Activated CD4-positive, alpha-beta T cell treated with anti-CD3 and anti-CD28 coated beads, Interleukin-2, amount 10 ng/mL, durations not matched to agents 7 days and 5 days (primary cell): Measurements from ENCODE around the gene VWF. TPM values are rescaled to one million over a fixed set of nuclear protein-coding genes. Genes with fewer than 3 reads are reported as not detected.

ENCODE experiments used
- CTCF ChIA-PET: fragments of 350-600 bp; sonication (Branson Sonifier 250); formaldehyde crosslinking; loops from one replicate; lab custom pipeline; 2021; ENCODE audit warnings: antibody characterized with exemption; lab: Charles Lee
- POLR2A ChIA-PET: fragments of 350-600 bp; sonication (Branson Sonifier 250); formaldehyde crosslinking; loops from one replicate; lab custom pipeline; 2021; ENCODE audit warnings: antibody characterized with exemption; lab: Charles Lee
- DNase-seq: peaks from one replicate; pipeline ENCODE4 v3.0.0-alpha.2; 2020
- H3K27ac Mint-ChIP-seq: one replicate; pipeline ENCODE4 v1.8.0; 2021; ENCODE audit warnings: mild to moderate bottlenecking, moderate library complexity, mixed read lengths
- H3K27me3 Mint-ChIP-seq: one replicate; pipeline ENCODE4 v1.8.0; 2021; ENCODE audit warnings: mixed read lengths
- H3K36me3 Mint-ChIP-seq: one replicate; pipeline ENCODE4 v1.8.0; 2021; ENCODE audit warnings: low read depth, mixed read lengths
- H3K4me1 Mint-ChIP-seq: one replicate; pipeline ENCODE4 v1.8.0; 2021; ENCODE audit warnings: mixed read lengths
- H3K4me3 Mint-ChIP-seq: one replicate; pipeline ENCODE4 v1.8.0; 2021; ENCODE audit warnings: mild to moderate bottlenecking, moderate library complexity, mixed read lengths
- H3K9me3 Mint-ChIP-seq: one replicate; pipeline ENCODE4 v1.8.0; 2021; ENCODE audit warnings: mixed read lengths
- total RNA-seq, 2 experiments: library from RNA; stranded (reverse); gene quantifications; one replicate each; pipeline ENCODE4 v1.2.3, GENCODE V29; 2021

Gene VWF
- total RNA-seq, 2 experiments from 2014 or later = not detected

DNA sequence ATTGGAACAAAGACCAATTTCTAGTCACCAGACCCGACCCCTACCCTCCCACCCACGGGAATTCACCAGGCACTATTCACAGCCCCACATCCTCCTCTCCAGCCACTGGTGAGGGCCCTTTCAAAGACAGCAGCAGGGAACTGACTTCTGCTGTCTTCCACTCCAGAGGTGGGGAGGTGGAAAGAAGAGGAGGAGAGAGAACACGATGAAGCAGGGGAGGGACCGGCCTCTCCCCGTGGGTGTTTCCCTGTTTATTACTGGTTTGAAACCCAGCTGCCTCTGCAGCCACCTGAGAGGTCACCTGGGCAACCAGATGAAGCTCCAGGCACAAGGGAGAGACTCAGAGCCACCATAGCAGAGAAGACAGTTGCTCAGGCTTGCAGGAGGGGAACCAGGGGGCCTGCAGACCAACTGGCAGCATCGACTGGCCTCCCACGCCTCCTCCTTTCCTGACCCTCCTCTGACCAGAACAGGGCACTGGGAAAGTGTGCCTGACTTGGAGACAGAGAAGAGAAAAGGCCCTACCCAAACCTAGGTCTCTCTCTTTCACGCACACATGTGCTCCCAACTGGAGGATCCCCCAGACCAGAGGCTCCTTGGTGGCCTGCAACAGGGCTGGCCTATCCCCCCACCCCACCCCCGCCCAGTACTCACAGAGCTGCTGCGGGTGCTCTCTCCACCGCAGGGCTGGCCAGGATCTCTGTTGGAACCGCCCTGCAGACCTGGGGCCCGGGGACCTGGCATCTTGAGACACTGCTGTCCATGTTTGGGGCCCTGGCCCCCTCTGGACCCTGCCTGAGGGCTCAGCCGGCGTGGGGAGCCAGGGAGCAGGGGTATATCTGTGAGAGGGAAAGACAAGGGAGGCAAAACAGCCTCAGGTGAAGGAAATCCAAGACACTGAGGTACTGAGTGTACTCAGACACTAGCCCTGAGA, 202.2 kb downstream of the VWF start:
- Mint-ChIP-seq H3K27ac (no peak overlapping the region), H3K4me3 (no peak overlapping the region), H3K36me3 (no peaks in the 10 kb centered on the region), H3K9me3 (no peaks in the 10 kb centered on the region), H3K4me1 (no peaks in the 10 kb centered on the region), H3K27me3 (no peaks in the 10 kb centered on the region)
- ChIA-PET CTCF (no interaction called here), POLR2A (no interaction called here)
- DNase-seq = no peak

DNA sequence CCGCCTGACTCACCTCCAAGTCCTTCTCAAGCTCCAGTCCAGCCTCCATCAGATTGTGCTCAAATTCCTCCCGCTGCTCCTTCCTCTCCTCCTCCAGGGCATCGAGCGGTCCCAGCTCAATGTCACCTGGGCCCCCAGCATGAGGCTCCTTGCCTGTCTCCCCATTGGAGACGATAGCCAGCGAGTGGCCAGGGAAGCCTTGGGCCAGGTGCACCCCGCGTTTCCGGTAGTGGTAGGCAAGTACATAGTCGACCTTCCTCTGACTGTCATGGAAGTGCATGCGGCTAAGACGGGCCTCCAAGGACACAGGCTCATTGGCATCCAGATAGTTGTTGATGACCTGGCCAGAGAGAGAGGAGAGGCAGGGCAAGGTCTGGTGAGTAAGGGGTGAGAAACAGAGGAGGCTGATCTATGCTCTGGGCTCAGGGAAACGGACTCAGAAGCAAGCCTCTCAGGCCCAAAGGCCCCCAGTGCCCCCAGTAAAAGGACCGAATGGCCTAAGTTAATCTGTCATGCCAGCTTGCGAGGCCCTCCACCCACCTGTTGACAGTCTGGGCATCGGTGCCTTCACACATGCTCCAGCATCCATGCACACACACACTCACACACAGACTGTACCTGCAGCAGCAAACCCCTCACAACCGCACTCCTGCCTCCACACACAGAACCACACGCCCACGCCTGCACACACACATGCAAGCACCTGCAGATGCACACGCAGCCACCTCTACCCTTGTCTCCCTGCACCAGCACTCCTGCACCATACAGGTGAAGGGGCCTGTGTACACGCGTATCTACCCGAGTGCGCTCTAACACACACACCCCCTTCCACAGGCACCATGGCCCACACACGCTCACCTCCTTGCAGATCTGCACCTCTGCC, 203.2 kb downstream of the VWF start:
- Mint-ChIP-seq H3K27me3 (no peaks in the 10 kb centered on the region), H3K9me3 (no peaks in the 10 kb centered on the region), H3K4me3 (no peak overlapping the region), H3K27ac (no peak overlapping the region), H3K4me1 (no peaks in the 10 kb centered on the region), H3K36me3 (no peaks in the 10 kb centered on the region)
- POLR2A ChIA-PET = no interaction called here
- DNase-seq = no peak
- CTCF ChIA-PET = no interaction called here

DNA sequence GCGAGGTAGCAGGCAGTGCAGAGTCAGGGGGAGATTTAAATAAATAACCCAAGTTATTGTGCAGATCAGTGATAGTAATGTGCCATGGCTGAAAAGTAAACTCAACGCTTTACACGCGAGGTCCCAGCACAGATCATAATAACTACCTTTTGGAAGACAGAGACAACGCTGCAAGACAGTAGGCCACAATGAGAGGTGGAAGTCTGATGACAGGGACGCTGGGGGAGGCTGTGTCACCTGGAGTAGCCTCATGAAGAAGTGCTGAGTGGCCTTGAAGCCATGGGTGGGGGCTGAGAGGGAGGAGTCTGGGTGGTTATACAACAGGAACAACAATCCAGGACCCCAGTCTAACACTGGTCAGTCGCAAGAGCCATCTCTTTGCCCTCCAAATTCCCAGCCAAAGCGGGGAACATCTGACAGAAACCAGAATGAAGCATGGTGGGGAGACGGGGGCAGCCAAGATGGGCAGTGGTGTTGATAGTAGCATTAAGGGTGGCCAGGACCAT, 207.6 kb downstream of the VWF start:
- Mint-ChIP-seq H3K27ac (no peak overlapping the region), H3K27me3 (no peaks in the 10 kb centered on the region), H3K9me3 (no peaks in the 10 kb centered on the region), H3K4me1 (no peaks in the 10 kb centered on the region), H3K4me3 (no peak overlapping the region), H3K36me3 (no peaks in the 10 kb centered on the region)
- ChIA-PET POLR2A (no interaction called here), CTCF (no interaction called here)
- no peak for DNase-seq

DNA sequence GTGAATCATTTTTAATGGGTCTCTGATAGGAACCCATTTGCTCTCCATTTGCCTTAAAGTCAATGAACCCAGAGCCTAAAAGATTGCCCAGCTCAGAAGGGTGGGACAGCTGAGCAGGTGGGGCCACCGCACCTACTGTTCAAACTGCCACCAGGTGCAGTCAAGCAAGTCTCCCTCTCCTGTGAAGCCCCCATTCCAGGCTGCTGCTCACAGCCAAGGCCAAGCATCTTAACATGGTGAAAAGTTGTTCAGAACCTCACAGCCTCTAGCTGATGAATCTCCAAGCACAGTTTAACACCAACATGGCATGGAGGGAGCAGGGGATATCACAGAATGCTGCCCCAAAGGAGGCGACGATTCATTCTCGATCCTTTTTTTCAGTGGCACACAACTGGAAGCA, 209.0 kb downstream of the VWF start:
- H3K36me3 Mint-ChIP-seq = no peaks in the 10 kb centered on the region
- ChIA-PET POLR2A (no interaction called here), CTCF (interaction anchor here (0.9 kb wide), 1 partner anchor 41 kb away, joined by 3 read pairs; no protein-coding TSS in a partner anchor)
- no peak overlapping the region for H3K4me3 Mint-ChIP-seq
- no peaks in the 10 kb centered on the region for H3K9me3 Mint-ChIP-seq
- H3K27ac Mint-ChIP-seq = no peak overlapping the region
- DNase-seq = no peak
- H3K27me3 Mint-ChIP-seq = peaks cover 4% of the 10 kb centered on the region
- no peaks in the 10 kb centered on the region for H3K4me1 Mint-ChIP-seq

DNA sequence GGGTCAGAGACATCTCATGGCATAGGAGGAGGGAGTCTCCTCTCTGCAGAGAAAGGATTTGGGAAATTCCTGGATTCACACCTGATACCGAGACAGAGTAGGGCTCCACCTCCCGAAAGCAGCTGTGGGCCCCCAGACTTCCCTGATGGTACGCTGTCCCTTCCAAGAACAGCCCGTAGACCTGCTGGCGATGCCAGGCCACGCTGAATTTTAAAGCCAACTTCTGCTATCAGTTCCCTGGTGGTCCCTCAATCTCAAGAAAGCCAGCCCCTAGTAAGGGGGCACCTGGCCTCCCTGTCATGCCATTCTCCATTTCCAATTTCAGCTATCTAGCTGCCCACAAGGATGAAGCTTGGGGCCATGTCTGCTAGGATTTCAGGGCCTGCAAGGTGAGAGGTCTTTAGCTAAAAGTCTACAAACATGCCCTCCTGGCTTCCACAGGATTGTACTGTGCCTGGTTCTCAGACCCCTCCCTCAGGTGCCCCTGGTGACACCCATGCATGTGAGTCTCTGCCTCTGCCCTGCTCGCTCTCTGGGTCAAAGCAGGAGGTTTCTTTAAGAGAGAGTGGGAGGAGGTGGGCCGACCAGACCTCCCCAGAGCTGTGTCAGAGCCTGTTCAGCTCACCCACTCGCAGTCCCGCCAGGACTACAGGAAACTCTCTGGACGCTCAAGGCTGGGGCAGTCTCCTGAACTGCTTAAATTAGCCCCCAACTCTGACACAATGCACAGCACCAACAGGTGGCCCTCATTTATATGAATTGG, 209.9 kb downstream of the VWF start:
- Mint-ChIP-seq H3K9me3 (no peaks in the 10 kb centered on the region), H3K27ac (no peak overlapping the region), H3K4me3 (no peak overlapping the region), H3K27me3 (peaks cover 6% of the 10 kb centered on the region), H3K4me1 (no peaks in the 10 kb centered on the region), H3K36me3 (no peaks in the 10 kb centered on the region)
- DNase-seq = no peak
- POLR2A ChIA-PET = no interaction called here
- CTCF ChIA-PET = no interaction called here

DNA sequence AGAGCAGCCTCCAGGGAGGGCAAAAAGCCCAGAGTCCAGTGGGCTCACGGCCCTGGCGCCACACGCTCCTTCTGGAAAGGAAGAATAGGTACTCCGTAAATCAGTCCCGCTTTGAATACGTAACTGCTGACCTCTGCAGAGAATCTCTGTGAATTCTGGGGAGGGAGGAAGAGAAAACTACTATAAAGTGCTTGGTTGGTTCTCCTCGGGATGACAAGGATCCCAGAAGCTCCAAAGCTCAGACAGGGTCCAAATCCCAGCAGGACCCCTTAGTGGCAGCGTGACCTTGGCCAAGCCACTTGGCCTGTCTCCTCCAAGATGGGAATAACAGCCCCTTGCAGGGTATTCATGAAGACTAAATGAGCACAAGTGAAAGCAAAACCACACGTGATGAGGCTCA, 211.1 kb downstream of the VWF start:
- Mint-ChIP-seq H3K9me3 (no peaks in the 10 kb centered on the region), H3K27me3 (peaks cover 6% of the 10 kb centered on the region), H3K4me1 (no peaks in the 10 kb centered on the region), H3K4me3 (no peak overlapping the region), H3K27ac (no peak overlapping the region), H3K36me3 (no peaks in the 10 kb centered on the region)
- no peak for DNase-seq
- ChIA-PET POLR2A (no interaction called here), CTCF (no interaction called here)

DNA sequence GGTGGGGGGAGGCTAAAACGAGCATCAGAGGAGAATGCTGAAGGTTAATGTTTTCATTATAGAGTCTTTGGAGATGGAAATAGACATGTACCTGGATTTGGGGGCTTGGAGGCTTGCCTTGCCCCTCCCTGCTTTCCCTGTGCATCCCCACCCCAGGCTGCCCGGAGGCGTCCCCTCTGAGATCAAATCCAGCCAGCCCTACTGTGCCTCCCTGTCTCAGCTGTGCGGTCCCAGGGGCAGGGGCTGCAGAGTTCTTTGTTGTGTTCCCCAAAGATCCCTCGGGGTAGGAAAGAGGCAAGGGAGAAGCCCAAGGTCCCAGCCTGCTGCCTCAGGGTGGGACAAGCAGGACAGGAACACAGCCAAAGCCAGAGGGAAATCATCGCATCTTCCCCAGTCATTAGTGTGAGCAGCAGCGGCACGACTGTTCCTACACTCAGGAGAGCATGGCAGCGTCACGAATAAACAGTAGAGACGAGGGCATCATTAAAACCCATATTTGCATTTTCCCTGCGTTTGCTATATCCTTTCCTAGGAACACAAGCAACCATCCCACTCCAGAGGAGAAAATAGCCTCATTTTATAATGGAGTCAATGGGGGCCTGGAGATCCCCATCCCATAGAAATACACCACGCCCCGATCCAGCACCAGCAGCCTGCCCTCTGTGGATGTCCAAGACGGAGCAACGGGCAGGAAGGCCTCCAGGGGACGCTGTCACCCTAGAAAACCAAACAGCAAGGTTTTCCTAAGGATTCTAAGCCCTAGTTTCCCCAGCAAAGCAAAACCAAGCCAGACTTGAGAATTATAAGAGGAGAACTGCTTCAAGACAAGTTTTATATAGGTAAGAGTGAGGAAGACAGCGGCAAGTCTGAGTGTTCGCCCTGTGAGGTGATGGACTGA, 211.8 kb downstream of the VWF start:
- Mint-ChIP-seq H3K9me3 (no peaks in the 10 kb centered on the region), H3K27me3 (peaks cover 9% of the 10 kb centered on the region), H3K4me3 (no peak overlapping the region), H3K36me3 (no peaks in the 10 kb centered on the region), H3K4me1 (no peaks in the 10 kb centered on the region), H3K27ac (no peak overlapping the region)
- no peak for DNase-seq
- POLR2A ChIA-PET = no interaction called here
- CTCF ChIA-PET = no interaction called here

DNA sequence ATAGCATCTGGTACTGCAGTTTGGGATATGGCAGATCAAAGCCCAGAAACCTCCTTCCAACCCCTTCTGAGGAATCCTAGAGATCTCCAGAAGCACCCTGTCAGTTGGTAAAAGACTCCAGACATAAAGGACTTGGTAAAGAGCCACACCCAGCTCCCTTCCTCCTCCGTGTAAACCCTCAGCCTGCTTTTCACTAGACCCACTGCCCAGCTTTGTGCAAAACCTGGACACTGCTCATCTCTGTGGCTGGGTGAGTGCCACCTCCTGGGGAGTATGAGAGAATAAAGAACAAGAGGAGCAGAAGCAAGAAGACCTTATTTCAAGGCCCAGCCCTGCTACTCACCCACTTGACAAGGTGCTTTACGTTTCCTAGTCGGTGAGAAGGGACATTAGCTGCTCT, 212.5 kb downstream of the VWF start:
- DNase-seq = no peak
- Mint-ChIP-seq H3K4me3 (no peak overlapping the region), H3K27me3 (peaks cover 9% of the 10 kb centered on the region), H3K4me1 (no peaks in the 10 kb centered on the region), H3K27ac (no peak overlapping the region), H3K9me3 (no peaks in the 10 kb centered on the region), H3K36me3 (no peaks in the 10 kb centered on the region)
- CTCF ChIA-PET = no interaction called here
- POLR2A ChIA-PET = no interaction called here

DNA sequence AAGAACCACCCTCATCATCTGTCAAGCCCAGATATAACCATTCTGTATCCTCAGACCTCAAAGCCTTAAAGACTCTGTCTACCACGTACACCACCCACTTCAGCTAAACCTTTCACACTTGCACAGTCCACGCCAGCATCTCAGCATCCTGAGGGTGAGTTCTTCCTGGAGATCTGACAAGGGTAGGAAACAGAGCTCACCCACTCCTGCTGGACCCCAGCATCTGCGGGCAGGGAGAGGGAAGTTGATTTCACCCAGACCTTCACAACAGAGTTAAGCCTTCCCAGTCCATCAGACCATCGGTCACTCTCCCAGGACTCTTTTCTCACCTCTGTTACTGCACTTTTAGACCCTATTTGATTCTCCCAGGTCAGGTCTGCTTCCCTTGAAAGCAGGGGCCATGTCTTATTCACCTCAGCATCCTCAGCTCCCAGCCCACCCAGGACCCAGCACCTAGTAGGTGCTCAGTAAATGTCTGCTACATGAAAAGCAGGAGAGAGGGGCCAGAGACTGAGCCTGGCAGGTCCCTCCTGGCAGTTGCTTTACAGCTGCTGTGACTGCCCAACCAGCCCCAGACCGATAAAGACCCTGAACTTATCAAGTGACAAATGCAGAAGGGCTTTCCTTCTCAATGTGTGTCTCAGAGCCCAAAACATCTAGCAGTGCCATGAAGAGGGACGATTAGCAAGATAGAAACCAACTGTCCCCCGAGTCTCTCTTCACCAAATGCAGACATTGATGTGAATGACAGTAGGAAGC, 213.5 kb downstream of the VWF start:
- H3K4me3 Mint-ChIP-seq = no peak overlapping the region
- no peak for DNase-seq
- H3K27ac Mint-ChIP-seq = no peak overlapping the region
- POLR2A ChIA-PET = interaction anchor here (0.7 kb wide), 1 partner anchor 22 kb away, joined by 3 read pairs; no protein-coding TSS in a partner anchor
- H3K27me3 Mint-ChIP-seq = peaks cover 9% of the 10 kb centered on the region
- no peaks in the 10 kb centered on the region for H3K36me3 Mint-ChIP-seq
- CTCF ChIA-PET = no interaction called here
- no peaks in the 10 kb centered on the region for H3K4me1 Mint-ChIP-seq
- H3K9me3 Mint-ChIP-seq = no peaks in the 10 kb centered on the region

DNA sequence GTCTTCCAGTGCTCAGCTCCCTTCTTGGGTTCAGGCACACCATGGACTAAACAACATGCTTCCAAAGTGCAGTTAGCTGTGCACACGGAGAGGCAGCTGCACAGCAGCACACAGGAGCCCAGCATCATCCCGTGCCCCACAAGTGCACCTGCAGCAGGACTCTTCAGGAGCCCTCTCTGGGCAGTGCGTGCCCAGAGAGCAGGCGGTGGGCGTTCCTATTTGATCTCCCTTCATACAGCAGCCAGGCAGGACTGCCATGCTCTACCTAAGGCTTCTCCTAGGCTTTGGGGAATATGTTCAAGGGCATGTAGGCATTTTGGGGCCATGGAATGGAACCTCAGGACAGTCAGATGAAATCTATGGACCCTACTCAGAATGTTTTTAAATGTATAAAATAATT, 214.9 kb downstream of the VWF start:
- Mint-ChIP-seq H3K27ac (no peak overlapping the region), H3K9me3 (no peaks in the 10 kb centered on the region), H3K27me3 (peaks cover 9% of the 10 kb centered on the region), H3K36me3 (no peaks in the 10 kb centered on the region), H3K4me3 (no peak overlapping the region), H3K4me1 (no peaks in the 10 kb centered on the region)
- ChIA-PET CTCF (no interaction called here), POLR2A (no interaction called here)
- DNase-seq = no peak

DNA sequence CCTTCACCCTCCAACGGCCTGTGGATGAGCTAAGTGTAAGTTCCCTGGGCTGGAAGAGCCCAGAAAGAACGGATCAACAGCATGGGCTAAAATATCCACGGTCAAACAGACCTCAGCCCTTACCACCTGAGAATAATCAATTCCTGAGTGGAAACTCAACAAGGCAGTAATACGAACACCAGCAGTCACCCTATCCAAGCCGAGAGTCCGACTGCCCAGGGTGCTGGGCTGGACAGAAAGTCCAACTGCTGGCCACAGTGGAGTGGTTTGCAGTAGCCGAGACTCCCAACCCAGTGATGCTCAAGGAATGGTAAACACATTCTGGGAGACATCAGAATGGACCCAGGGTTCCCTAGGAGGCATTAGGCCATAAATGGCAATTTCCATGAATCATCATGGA, 216.2 kb downstream of the VWF start:
- ChIA-PET CTCF (no interaction called here), POLR2A (no interaction called here)
- peaks cover 9% of the 10 kb centered on the region for H3K27me3 Mint-ChIP-seq
- no peaks in the 10 kb centered on the region for H3K4me1 Mint-ChIP-seq
- DNase-seq = no peak
- no peaks in the 10 kb centered on the region for H3K36me3 Mint-ChIP-seq
- no peaks in the 10 kb centered on the region for H3K9me3 Mint-ChIP-seq
- no peak overlapping the region for H3K4me3 Mint-ChIP-seq
- no peak overlapping the region for H3K27ac Mint-ChIP-seq
